Endothelial cell of umbilical vein (primary cell): ENCODE data around the gene CCDC91.

Experiments used
- CTCF ChIP-seq, 2 donors: IDR thresholded peaks; 1 replicate in 1 of 2; 2 replicates in 1 of 2; pipeline ENCODE4 v1.5.1; 2011; ENCODE audit warnings: low read length in 2 of 2, mild to moderate bottlenecking in 2 of 2, moderate library complexity in 2 of 2, control low read depth in 1 of 2, inconsistent platforms in 1 of 2, low read depth in 1 of 2; ENCODE audit not compliant: insufficient read depth in 1 of 2; ENCODE audit errors: extremely low read depth in 1 of 2
- EZH2 ChIP-seq: IDR thresholded peaks from 2 replicates; pipeline ENCODE4 v1.6.1; 2012; ENCODE audit warnings: borderline replicate concordance, low read depth, mild to moderate bottlenecking, moderate library complexity, low read length, inconsistent platforms; ENCODE audit not compliant: severe bottlenecking
- JUN ChIP-seq: IDR thresholded peaks from 2 replicates; pipeline ENCODE4 v1.6.1; 2011; ENCODE audit warnings: borderline replicate concordance, low read depth; ENCODE audit not compliant: insufficient read length, insufficient read depth
- MAX ChIP-seq: IDR thresholded peaks from 2 replicates; pipeline ENCODE4 v1.6.1; 2011; ENCODE audit not compliant: insufficient read depth, insufficient read length
- POLR2A ChIP-seq: IDR thresholded peaks from 2 replicates; pipeline ENCODE4 v1.6.1; 2012; ENCODE audit warnings: low read depth, mild to moderate bottlenecking, control low read depth, low read length
- POLR2AphosphoS5 ChIP-seq: IDR thresholded peaks from 2 replicates; pipeline ENCODE4 v1.6.1; 2012; ENCODE audit warnings: low read depth, mild to moderate bottlenecking, control low read depth, low read length, moderate library complexity; ENCODE audit not compliant: insufficient read depth

- TF ChIP-seq EZH2 (no peak), CTCF (IDR thresholded peaks at IDR 0.05; ENCODE audit: extremely low read depth in 1 of 2, insufficient read depth in 1 of 2, low read depth in 1 of 2, low read length in 2 of 2) (no peak), POLR2AphosphoS5 (no peak), POLR2A (no peak), JUN (no peak), MAX (no peak)
Measured at GRCh38 chr12:28257411-28257810, 67.2 kb downstream of the CCDC91 start.
